HG02852 (cell line): Measurements from ENCODE around the gene CELF5.
"Not testable (repeated sequence)": the region's sequence is repeated elsewhere in the genome, so short reads cannot be mapped to it uniquely, and the experiment has no call there.

ENCODE experiments used
- ATAC-seq: cut with Tn5 transposase; IDR thresholded peaks from one replicate; pipeline ENCODE4 v1.9.1; 2021; ENCODE audit warnings: mild to moderate bottlenecking, moderate library complexity; ENCODE audit not compliant: unreplicated experiment

CELF5 gene

GRCh38 chr19:3319643-3320353 is 95.3 kb downstream of the CELF5 start:
- ATAC-seq, result no peak

DNA sequence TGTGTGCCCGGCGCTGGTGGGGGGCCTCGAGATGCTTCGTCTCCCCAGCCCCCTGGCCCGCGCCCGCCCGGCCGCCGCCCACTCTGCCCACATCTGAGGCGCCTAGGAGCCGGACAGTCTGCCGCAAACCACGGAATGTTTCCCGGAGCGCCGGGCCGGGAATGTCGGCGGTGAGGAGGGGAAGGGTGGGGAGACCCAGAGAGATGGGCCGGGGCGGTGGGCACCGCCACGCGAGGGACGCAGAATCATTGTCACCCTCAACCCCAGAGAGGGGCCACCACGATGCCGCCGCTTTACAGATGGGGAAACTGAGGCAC is 95.9 kb downstream of the CELF5 start:
- no peak for ATAC-seq

DNA sequence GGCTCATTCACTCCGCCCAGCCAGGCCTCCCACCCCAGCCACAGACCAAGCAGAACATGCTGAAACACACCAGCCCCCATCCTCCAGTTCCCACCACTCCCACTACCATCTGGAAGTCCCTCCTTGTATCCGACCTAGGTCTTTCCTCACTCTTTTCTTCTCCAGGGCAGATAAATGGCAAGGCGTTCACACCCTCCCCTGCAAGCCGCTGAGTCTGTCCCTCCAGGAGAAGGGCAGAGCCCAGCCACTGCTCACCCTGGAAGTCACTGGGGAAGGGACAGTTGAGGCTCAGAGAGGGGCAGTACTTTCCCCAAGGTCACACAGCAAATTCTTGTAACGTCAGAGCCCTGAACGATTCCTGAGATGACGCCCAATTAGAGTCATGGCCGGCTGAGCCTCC is 96.4 kb downstream of the CELF5 start:
- ATAC-seq, result no peak

- no peak for ATAC-seq
Observed at GRCh38 chr19:3321696-3322095, 97.2 kb downstream of the CELF5 start.

DNA sequence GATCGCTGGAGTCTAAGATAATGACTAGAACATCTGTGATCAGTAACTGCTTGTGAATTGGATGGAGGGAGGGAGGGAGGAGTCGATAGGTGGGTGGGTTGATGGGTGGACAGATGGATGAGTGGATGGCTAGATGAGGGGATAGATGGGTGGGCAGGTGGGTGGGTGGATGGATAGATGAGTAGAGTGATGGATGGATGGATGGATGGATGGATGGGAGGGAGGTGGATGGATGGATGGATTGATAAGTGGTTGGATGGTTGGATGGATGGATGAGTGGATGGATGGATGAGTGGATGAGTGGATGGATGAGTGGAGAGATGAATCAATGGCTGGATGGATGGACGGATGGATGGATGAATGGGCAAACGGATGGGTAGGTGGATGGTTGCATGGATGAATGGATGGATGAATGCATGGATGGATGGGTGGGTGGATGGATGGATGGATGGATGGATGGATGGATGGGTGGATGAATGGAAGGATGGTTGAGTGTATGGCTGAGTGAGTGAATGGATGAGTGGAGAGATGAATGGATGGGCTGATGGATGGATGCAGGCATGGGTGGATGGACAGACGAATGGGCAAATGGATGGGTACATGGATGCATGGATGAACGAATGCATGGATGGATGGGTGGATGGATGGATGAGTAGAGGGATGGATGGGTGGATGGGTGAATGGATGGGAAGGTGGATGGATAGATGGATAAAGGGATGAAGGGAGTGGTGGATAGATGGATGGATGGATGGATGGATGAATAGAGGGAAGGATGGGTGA is 97.9 kb downstream of the CELF5 start:
- ATAC-seq, result no peak

DNA sequence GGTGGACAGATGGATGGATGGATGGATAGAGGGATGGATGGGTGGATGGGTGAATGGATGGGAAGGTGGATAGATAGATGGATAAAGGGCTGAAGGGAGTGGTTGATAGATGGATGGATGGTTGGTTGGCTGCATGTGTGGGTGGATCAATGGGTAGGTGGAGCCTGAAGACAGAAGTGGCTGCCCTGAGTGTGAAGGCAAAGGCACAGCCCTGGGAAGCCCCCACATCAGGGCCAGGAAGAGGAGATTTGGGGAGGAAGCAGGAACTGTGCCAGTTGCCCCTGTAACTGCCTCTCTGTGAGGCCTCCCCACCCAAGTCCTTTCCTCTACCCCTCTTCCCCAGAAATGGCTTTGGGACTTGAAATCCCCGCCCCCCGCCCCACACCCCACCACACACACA is 98.6 kb downstream of the CELF5 start:
- ATAC-seq, result no peak

DNA sequence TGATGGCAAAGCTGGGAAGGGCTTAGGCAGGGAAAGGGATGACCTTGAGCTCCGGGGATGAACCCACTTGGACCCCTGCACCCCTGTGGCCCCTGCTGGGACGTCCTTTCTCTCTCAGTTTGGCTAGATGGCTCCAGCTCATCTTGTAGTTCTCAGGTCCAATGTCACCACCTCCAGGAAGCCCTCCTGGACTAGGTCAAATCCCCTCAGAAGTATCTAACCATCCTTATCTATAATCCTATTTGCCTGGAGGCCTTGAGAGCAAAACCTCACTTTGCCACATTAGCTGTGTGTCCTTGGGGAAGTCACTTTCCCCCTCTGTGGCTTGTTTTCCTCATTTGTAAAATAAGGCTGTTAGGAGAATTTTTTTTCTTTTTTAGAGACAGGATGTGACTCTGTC is 99.2 kb downstream of the CELF5 start:
- ATAC-seq, result no peak

GRCh38 chr19:3324405-3324856 is 100.0 kb downstream of the CELF5 start:
- ATAC-seq, result no peak

DNA sequence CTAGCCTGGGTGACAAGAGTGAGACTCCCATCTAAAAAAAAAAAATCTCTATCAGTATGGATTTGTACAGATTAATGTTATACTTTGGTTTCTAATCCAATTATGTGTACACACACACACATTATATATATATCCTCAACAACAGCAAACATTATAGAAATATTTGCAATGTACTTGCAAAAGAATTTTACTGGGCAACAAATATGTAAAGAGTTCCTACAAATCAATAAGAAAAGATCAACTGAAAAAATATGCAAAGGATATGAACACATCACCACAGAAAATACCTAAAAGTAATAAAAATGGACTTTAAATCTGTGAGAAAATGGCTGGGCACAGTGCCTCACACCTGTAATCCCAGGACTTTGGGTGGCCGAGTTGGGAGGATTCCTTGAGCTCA is 101.0 kb downstream of the CELF5 start:
- no peak for ATAC-seq

GRCh38 chr19:3328743-3329142 is 104.3 kb downstream of the CELF5 start:
- no peak for ATAC-seq

GRCh38 chr19:3330047-3330446 is 105.6 kb downstream of the CELF5 start:
- ATAC-seq, result no peak

DNA sequence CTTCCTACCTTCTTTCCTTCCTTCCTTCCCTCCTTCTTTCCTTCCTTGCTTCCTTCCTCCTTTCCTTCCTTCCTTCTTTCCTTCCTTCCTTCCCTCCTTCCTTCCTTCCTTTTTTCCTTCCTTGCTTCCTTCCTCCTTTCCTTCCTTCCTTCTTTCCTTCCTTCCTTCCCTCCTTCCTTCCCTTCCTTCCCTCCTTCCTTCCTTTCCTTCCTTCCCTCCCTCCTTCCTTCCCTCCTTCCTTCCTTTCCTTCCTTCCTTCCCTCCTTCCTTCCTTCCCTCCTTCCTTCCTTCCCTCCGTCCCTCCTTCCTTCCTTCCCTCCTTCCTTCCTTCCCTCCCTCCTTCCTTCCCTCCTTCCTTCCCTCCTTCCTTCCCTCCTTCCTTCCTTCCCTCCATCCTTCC is 107.8 kb downstream of the CELF5 start:
- not testable (repeated sequence) for ATAC-seq

DNA sequence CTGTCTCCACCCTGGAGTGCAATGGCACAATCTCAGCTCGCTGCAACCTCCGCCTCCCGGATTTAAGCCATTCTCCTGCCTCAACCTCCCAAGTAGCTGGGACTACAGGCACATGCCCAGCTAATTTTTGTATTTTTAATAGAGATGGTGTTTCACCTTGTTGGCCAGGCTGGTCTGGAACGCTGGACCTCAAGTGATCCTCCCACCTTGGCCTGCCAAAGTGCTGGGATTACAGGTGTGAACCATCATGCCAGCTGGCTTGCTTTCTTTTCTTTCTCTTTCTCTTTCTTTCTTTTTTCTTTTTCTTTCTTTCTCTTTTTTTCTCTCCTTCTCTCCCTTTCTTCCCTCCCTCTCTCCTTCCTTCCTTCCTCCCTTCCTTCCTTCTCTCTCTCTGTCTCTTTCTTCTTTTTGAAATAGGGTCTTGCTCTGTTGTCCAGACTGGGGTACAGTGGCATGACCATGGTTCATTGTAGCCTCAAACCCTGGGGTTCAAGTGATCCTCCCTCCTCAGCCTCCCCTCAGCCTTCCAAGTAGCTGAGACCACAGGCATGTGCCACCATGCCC is 108.6 kb downstream of the CELF5 start:
- ATAC-seq, result no peak

DNA sequence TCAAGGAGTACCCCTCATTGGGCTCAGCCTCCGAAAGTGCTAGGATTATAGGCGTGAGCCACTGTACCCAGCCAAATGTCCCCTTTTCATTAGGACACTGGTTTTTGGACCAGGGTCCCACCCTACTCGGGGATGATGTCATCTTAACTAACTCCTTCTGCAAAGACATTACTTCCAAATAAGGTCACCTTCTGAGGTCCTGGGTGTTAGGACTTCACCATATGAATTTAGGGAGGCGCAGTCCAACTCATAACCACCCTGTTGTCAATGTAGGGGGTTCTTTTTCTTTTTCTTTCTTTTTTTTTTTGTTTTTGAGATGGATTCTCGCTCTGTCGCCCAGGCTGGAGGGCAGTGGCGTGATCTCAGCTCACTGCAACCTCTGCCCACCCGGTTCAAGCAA is 109.2 kb downstream of the CELF5 start:
- ATAC-seq, result no peak

GRCh38 chr19:3334749-3335430 is 110.4 kb downstream of the CELF5 start:
- ATAC-seq, result not testable (repeated sequence)

DNA sequence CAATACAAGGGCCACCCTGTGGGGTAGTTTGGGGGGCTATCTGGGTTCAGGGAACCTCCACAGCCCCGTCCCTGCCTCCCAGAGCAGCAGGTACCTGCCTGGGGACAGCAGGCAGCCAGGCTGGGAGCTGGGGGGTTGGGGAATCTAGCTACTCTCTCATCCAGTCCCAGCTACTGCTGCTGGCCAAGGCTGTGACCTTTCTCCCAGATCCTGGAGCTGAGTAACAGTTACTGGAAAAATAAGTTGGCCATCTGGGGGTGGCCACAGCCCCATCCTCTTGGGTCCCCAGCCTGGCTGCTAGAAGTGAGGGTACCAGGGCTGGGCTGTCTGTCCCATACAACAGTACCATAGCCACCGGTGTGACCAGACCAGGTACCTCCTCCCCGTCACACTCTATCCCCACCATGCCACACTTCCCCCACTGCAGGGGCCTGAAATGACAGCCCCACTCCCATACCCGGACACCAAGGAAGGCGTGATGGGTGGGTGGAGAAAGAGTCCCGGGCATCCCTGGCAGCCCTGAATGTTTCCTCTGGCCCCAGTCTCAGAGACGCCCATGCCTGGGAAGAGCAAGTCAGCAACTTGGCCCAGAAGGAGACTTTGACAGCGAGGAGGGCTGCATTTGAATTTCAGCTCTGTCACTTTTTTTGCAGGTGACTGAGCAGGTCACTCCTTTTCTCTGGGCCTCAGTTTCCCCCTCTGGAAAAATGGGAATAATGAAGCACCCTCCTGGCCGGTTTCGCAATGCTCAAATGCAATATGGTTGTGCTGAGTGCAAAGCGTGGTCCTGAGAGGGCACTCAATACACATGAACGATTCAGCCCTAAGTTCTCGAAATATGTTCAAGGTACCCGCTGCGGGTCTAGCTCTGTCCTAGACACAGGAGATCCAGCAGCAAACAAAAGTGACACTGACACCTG is 111.2 kb downstream of the CELF5 start:
- no peak for ATAC-seq

GRCh38 chr19:3336351-3336679 is 111.9 kb downstream of the CELF5 start:
- ATAC-seq, result no peak

DNA sequence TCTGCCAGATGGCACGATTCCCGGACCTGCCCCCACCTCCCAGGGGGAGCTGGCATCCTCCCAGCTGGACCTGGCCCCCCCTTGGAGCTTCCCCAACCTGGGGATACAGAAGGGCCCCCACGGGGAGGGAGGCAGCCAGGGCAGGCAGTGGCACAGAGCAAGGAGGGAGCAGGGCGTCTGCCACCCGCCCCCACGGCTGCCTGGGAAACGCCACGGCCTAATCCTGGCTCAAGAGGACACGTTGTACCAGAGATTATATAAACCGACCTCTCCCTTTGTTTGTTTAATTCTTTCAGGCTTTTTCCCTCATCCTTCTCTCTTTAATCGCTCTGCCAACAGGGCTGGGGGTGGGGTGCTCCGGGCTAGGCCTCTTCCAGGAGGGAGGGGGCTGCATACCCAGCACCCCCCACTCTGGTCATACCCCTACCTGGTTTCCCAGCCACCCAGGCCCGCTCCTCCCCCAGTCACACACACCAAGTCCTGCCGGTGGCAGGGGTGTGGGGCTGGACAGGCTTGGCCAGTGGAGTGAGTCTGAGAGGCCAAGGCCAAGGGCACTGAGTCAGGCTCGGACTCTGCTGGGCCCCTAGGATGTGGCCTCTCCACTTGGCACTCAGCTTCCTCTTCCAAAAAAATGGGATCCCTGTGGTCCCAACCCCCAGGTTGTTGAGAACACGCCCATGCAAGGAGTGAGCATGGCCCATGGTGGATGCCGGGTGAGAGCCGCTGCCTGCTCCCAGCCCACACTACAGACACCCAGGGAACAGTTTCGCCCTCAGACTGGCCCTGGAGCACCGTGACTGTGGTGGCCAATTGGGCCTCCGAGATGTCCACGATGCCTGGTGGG is 112.4 kb downstream of the CELF5 start:
- ATAC-seq, result no peak

DNA sequence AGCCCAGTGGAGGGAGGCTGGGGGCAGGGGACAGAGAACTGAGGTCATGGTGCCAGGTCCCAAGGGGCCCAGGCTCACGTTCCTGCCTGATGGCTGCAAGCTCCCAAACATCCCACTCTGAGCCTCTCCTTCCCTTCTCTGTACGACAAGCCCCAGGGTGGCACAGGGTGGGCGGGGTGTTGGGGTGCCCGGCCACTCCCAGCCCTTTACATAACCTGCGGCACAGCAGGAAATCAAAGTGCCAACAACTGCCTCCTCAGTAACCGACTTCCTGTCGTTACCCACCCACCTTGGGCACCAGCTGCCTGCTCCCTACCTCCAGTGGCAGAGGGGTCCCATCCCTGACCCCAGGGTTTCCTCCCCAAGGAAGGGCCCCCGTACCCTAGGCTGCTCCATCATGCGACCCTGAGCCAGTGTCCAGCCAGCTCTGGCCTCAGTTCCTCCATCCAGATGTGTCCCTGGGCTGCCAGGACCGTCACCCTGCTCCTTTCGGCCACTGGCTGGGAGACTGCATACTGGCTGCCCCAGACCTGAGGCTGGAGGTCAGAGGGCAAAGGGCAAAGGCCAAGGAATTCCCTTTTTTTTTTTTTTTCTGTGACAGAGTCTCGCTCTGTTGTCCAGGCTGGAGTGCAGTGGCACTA is 114.2 kb downstream of the CELF5 start:
- no peak for ATAC-seq
